A673 (cell line): ENCODE data around the gene ASTN2. TPM values are rescaled to one million over a fixed set of nuclear protein-coding genes. Genes with fewer than 3 reads are reported as not detected.

Experiments used
- BruUV-seq: library from RNA; stranded (reverse); fragments of 400-500 nt; replicated peaks from 2 replicates; lab custom pipeline; 2021; lab: Mats Ljungman, UMichigan
- CTCF ChIA-PET: fragments of 300-600 bp; sonication (Branson Sonifier 250); formaldehyde crosslinking; loops from one replicate; lab custom pipeline; 2022; ENCODE audit warnings: antibody characterized with exemption; lab: Charles Lee
- POLR2A ChIA-PET: fragments of 300-600 bp; sonication (Branson Sonifier 250); formaldehyde crosslinking; loops from one replicate; lab custom pipeline; 2022; ENCODE audit warnings: antibody characterized with exemption; ENCODE audit not compliant: low non-redundant PET; lab: Charles Lee
- DNase-seq: peaks from one replicate; pipeline ENCODE4 v3.0.0-alpha.2; 2015; ENCODE audit warnings: low spot score
- H3K27ac ChIP-seq: fragments of 200-600 bp; sonication (generic); 2 replicates; pipeline ENCODE4 v1.5.1; 2016; ENCODE audit warnings: mixed run types, low read depth, mild to moderate bottlenecking, mixed read lengths, antibody characterized with exemption, low read length; ENCODE audit not compliant: poor library complexity, severe bottlenecking
- H3K27me3 ChIP-seq: fragments of 200-600 bp; sonication (generic); replicated peaks from 2 replicates; pipeline ENCODE4 v1.6.1; 2017; ENCODE audit warnings: mixed run types, low read depth, mild to moderate bottlenecking, mixed read lengths, antibody characterized with exemption, low read length; ENCODE audit not compliant: insufficient read depth, poor library complexity
- H3K36me3 ChIP-seq: fragments of 200-600 bp; sonication (generic); 2 replicates; pipeline ENCODE4 v1.6.1; 2016; ENCODE audit warnings: mixed run types, mild to moderate bottlenecking, mixed read lengths, antibody characterized with exemption, low read length; ENCODE audit not compliant: insufficient read depth, poor library complexity, severe bottlenecking
- H3K4me1 ChIP-seq: fragments of 200-600 bp; sonication (generic); 2 replicates; pipeline ENCODE4 v1.6.1; 2017; ENCODE audit warnings: mixed run types, mild to moderate bottlenecking, mixed read lengths, antibody characterized with exemption, low read length; ENCODE audit not compliant: insufficient read depth, poor library complexity, severe bottlenecking
- H3K4me3 ChIP-seq: fragments of 200-600 bp; sonication (generic); 2 replicates; pipeline ENCODE4 v1.5.1; 2016; ENCODE audit warnings: low read depth, mixed run types, mild to moderate bottlenecking, mixed read lengths, low read length; ENCODE audit not compliant: poor library complexity, severe bottlenecking
- H3K9me3 ChIP-seq: fragments of 200-600 bp; sonication (generic); 2 replicates; pipeline ENCODE4 v1.6.1; 2016; ENCODE audit warnings: mixed run types, low read depth, mild to moderate bottlenecking, mixed read lengths, antibody characterized with exemption, low read length; ENCODE audit not compliant: poor library complexity, severe bottlenecking
- EZH2 ChIP-seq: fragments of 200-600 bp; sonication (generic); IDR thresholded peaks from 2 replicates; pipeline ENCODE4 v1.6.1; 2017; ENCODE audit warnings: borderline replicate concordance, low read depth, mild to moderate bottlenecking, mixed read lengths, antibody characterized with exemption, low read length; ENCODE audit not compliant: poor library complexity, severe bottlenecking
- intact Hi-C: fragments of 100-400 bp; cut with micrococcal nuclease; formaldehyde crosslinking; loops from one replicate; pipeline ENCODE4 v1.10.0; 2022; ENCODE audit not compliant: unreplicated experiment
- total RNA-seq: library from RNA; stranded (reverse); gene quantifications from 2 replicates; pipeline ENCODE4 v1.2.3, GENCODE V29; 2021
- TF ChIP-seq, protein P1 (sequence below): fragments of 300-800, 200-600 bp; sonication (generic); conservative IDR thresholded peaks from 2 replicates; pipeline ENCODE4 v1.5.1; 2017; ENCODE audit warnings: low read depth, mild to moderate bottlenecking, antibody characterized with exemption, low read length, moderate library complexity, mixed read lengths

Gene ASTN2
- total RNA-seq, 1 experiment from 2014 or later = 3.4 TPM

DNA sequence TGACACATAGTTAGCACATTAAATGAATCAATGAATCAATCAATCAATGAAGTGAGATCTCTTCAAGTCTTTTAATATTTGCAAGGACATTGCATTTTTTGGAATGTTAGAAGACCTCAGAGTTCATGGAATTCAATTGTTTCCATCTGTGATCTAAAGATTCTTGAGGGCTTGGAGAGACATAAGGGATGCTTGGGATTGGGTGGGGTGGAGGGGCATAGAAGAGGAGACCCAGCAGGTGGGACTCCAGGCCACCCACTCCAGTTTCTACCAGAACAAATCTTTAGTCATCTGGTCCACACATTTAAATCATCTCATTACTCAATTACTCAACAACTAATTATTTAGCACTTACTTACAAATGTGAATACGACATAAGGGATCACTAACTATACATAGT lies 978.7 kb downstream of the ASTN2 start:
- Histone ChIP-seq H3K4me1 (no peaks in the 10 kb centered on the region), H3K9me3 (no peaks in the 10 kb centered on the region), H3K27ac (no peak overlapping the region), H3K27me3 (no peaks in the 10 kb centered on the region), H3K36me3 (no peaks in the 10 kb centered on the region), H3K4me3 (no peak overlapping the region)
- CTCF ChIA-PET = no interaction called here
- TF ChIP-seq, protein P1, sequence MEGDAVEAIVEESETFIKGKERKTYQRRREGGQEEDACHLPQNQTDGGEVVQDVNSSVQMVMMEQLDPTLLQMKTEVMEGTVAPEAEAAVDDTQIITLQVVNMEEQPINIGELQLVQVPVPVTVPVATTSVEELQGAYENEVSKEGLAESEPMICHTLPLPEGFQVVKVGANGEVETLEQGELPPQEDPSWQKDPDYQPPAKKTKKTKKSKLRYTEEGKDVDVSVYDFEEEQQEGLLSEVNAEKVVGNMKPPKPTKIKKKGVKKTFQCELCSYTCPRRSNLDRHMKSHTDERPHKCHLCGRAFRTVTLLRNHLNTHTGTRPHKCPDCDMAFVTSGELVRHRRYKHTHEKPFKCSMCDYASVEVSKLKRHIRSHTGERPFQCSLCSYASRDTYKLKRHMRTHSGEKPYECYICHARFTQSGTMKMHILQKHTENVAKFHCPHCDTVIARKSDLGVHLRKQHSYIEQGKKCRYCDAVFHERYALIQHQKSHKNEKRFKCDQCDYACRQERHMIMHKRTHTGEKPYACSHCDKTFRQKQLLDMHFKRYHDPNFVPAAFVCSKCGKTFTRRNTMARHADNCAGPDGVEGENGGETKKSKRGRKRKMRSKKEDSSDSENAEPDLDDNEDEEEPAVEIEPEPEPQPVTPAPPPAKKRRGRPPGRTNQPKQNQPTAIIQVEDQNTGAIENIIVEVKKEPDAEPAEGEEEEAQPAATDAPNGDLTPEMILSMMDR = no peak
- no peak for TF ChIP-seq EZH2
- no peak for DNase-seq
- POLR2A ChIA-PET = no interaction called here
- intact Hi-C loops = no loop called here
- no TSS peak for BruUV-seq

DNA sequence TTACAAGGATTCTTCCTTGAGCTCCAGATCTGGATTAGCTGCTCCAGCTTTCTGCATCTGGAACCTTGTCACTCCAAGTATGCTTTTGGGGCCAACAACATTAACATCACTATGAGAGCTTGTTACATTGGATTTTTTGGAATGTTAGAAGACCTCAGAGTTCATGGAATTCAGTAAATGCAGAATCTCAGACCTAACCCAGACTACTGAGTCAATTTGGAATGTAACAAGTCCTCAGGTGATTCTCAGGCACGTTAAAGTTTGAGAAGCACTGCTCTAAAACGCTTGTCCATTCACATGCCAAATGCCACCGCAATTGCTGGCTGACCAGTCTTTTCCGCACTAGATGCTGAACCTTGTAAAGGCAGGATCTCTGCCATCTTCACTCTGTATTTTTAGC lies 979.2 kb downstream of the ASTN2 start:
- H3K27me3 ChIP-seq = no peaks in the 10 kb centered on the region
- no peak overlapping the region for H3K27ac ChIP-seq
- no peaks in the 10 kb centered on the region for H3K36me3 ChIP-seq
- DNase-seq = no peak
- intact Hi-C loops = no loop called here
- ChIA-PET POLR2A (no interaction called here), CTCF (no interaction called here)
- no TSS peak for BruUV-seq
- TF ChIP-seq, protein P1 = no peak
- no peak for TF ChIP-seq EZH2
- no peak overlapping the region for H3K4me3 ChIP-seq
- no peaks in the 10 kb centered on the region for H3K9me3 ChIP-seq
- no peaks in the 10 kb centered on the region for H3K4me1 ChIP-seq

DNA sequence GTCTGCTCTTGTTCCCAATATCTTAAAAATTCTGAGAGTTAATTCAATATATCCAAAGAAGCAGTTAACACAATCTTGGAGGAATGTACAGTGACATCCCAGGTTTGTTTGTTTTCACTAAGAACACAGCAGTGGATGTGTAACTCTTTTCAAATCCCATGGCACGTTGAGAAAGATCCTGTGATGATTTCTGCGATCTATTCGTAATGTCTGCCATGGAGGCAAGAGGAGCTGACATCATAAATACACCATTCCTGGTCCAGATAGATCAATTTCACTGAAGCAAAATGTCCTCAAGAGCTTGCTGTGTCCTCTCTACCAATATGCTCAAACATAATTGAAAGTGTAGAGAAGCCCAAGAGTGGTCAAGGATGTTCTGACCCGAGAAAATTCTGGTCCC lies 980.5 kb downstream of the ASTN2 start:
- DNase-seq = no peak
- Histone ChIP-seq H3K4me3 (no peak overlapping the region), H3K27me3 (no peaks in the 10 kb centered on the region), H3K36me3 (no peaks in the 10 kb centered on the region), H3K9me3 (no peaks in the 10 kb centered on the region), H3K27ac (no peak overlapping the region), H3K4me1 (no peaks in the 10 kb centered on the region)
- CTCF ChIA-PET = no interaction called here
- intact Hi-C loops = no loop called here
- no TSS peak for BruUV-seq
- TF ChIP-seq, protein P1 = no peak
- TF ChIP-seq EZH2 = no peak
- POLR2A ChIA-PET = no interaction called here
